ENCODE measurements around the gene SSC5D. TPM values are rescaled to one million over a fixed set of nuclear protein-coding genes. Genes with fewer than 3 reads are reported as not detected.

SSC5D gene
- total and polyA plus RNA-seq, 2 of the 4 experiments (the other 2 are of a cell fraction) = 1.4 to 19.1 TPM

DNA sequence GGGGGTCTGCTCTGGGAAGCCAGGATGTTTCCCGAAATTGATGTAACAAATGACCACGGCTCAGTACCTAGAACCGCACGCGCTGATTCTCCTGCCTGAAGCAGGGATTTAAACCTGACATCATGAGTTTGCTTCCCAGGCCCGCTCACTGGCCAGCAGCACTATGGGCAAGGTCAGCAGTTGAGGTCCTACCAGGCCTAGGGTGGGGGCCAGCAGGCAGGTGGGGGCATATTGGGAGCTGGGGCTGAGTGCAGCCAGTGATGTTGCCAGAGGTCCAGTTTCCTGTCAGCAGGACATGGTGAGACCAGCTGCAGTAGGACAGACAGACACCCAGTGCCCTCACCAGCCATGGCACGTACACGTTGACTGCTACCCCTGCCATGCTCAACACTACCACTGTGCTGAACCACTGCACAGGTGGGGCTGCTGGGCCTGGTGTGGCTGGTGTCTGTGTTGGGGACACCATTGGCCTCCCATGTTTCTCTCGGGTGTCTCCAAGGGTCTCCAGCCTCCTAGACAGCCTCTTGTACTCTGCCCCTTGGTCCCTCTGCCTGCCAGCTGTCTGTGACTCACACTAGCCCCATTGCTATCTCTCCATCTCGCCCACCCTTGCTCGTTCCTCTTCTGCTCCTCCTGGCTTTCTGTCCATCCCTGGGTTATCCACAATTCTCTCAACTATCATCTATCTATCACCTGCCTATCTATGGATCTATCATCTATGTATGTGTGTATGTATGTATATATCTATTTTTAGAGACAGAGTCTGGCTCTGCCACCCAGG is 22.6 kb upstream of the SSC5D start:
- dilution Hi-C loops (cut with HindIII; ENCODE audit: low sequenced_read_pairs, unreplicated experiment) (no loop called here), intact Hi-C loops (cut with micrococcal nuclease) (no loop called here), in situ Hi-C loops (cut with MboI; ENCODE audit: low sequenced_read_pairs) (no loop called here)
- no TSS peak for BruUV-seq (replicated peaks)
- H3K4me1 ChIP-seq (ENCODE audit: control insufficient read depth, insufficient read depth, low read length) = peaks cover 8% of the 10 kb centered on the region
- no peak overlapping the region for H4K91ac ChIP-seq (ENCODE audit: insufficient read depth, low read depth, low read length)
- no peak overlapping the region for H3K4ac ChIP-seq (ENCODE audit: low read depth, low read length)
- no peaks in the 10 kb centered on the region for H3K36me3 ChIP-seq (ENCODE audit: control insufficient read depth, insufficient read depth, low read length)
- peaks cover 4% of the 10 kb centered on the region; the same call in 1 of the 2 replicates for H3K9me1 ChIP-seq (ENCODE audit: insufficient read depth, low read length)
- DNase-seq (no peak), ATAC-seq (ENCODE audit: low read depth) (no peak)
- no peak overlapping the region for H3K23ac ChIP-seq (ENCODE audit: low read depth, low read length)
- no peak overlapping the region for H2AFZ ChIP-seq (replicated peaks; ENCODE audit: low read length, poor library complexity)
- peaks cover 5 to 12% of the 10 kb centered on the region in 2 experiments; a peak in 3 of 4 replicates for H3K79me1 ChIP-seq (ENCODE audit: low read depth in 1 of 2, low read length in 2 of 2)
- H3K4me2 ChIP-seq (ENCODE audit: low read depth, low read length) = no peak overlapping the region
- H2BK20ac ChIP-seq (ENCODE audit: low read depth, low read length) = no peak overlapping the region
- H2BK120ac ChIP-seq (ENCODE audit: low read depth, low read length) = no peak overlapping the region
- H4K5ac ChIP-seq (ENCODE audit: low read depth, low read length) = no peak overlapping the region
- H2AK5ac ChIP-seq (ENCODE audit: low read depth, low read length) = peak overlapping the region; percentile 40; the same call in 1 of the 2 replicates
- peak overlapping the region; percentile 23 for H2AK9ac ChIP-seq (replicated peaks; ENCODE audit: low read depth, low read length, poor library complexity)
- WGBS, 2 experiments (ENCODE audit: extremely low coverage in 2 of 2, insufficient read length in 1 of 2) = 87% methylated on average over 5 of the region's 11 CpGs; no CpG with 5 or more reads in 1 of the 2 experiments
- H3K9me3 ChIP-seq (ENCODE audit: control insufficient read depth, insufficient read depth, low read length) = no peaks in the 10 kb centered on the region
- no peak overlapping the region for H3K14ac ChIP-seq (replicated peaks; ENCODE audit: low read depth, low read length)
- no peak overlapping the region for H3K18ac ChIP-seq (ENCODE audit: low read depth, low read length)
- no peaks in the 10 kb centered on the region for H3K27me3 ChIP-seq (ENCODE audit: control insufficient read depth, insufficient read depth, low read length)
- H3K4me3 ChIP-seq (ENCODE audit: insufficient read depth, low read depth, low read length) = no peak overlapping the region
- CTCF ChIA-PET = no interaction called here
- no peak overlapping the region for H2BK15ac ChIP-seq (ENCODE audit: low read depth, low read length)
- POLR2A ChIA-PET (ENCODE audit: unreplicated experiment) = no interaction called here
- H2BK5ac ChIP-seq (ENCODE audit: low read depth, low read length, poor library complexity, severe bottlenecking) = no peak overlapping the region
- no peak overlapping the region for H3K56ac ChIP-seq (ENCODE audit: extremely low read depth, insufficient read depth, low read length)
- TF ChIP-seq MAZ (IDR thresholded peaks at IDR 0.05; ENCODE audit: borderline replicate concordance, low read depth, low read length) (no peak), MXI1 (IDR thresholded peaks at IDR 0.05; ENCODE audit: borderline replicate concordance, low read depth, low read length) (no peak), BHLHE40 (IDR thresholded peaks at IDR 0.05; ENCODE audit: low read depth, low read length) (no peak), FOS (IDR thresholded peaks at IDR 0.05; ENCODE audit: low read depth, low read length) (no peak)
- H4K20me1 ChIP-seq (ENCODE audit: insufficient read depth, low read length) = 0 out of 2 replicates have a peak, but pooled peaks cover under 1% of the 10 kb centered on the region
- no peak overlapping the region for H3K27ac ChIP-seq (ENCODE audit: insufficient read depth, low read length)
- H3K9ac ChIP-seq (ENCODE audit: low read depth, low read length) = no peak overlapping the region
- H4K8ac ChIP-seq (ENCODE audit: low read depth in 2 of 2, low read length in 2 of 2) = no peak overlapping the region

All from IMR-90 (cell line).